ENCODE results near the gene TMEM26. TPM values are rescaled to one million over a fixed set of nuclear protein-coding genes. Genes with fewer than 3 reads are reported as not detected.
A peak's percentile ranks its signal among the peaks of the same experiment; 100 is the strongest.

Gene TMEM26
- total and polyA plus RNA-seq, 9 of the 15 experiments (the other 6 are each of a cell fraction or from before 2014, with no cell fraction given), result not detected

DNA sequence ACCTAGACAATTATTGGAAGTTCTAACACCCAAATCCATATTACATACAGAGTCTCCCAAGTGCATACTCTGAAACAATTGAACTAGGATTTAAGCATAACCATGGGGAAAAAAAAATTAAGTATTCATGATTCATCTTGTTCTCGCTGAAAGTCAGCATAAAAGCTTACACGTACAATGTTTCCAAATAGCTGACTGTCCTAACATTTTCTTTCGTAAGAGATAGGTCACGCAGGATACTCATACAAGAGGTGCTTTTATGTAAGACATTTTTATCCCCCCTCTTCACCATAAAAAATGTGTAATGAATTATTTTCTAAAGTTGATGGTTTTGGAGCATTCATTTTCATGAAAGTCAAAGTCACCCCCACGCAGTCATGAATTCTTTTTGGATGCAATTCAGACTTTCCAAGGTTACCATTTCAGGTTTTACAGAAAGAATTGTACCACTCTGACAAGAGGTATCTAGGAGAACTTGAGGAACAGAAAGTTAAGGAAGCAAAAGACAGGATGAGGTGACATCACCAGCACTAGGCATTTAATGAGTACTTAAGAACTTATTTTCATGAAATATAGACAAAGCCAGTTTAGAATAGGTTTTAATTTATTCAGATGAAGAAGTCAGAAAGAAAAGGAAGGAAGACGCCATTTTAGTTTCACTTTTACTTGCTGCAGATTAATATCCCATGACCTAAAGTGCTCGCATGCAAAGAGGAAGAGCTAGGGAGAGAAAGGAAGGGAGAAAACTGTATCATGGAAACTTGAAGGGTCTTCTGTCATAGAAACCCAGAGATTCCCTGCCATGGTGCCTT is 55.8 kb downstream of the TMEM26 start:
- 10% methylated on average over 7 of the region's 7 CpGs for WGBS (ENCODE audit: insufficient coverage, low coverage, missing lambda C conversion rate)
- ChIA-PET CTCF (ENCODE audit: low intra/inter-chr PET ratio) (no interaction called here), POLR2A (interaction anchor here (1.5 kb wide), 2 partner anchors 10 to 18 kb away, joined by 5 to 6 read pairs; no protein-coding TSS in a partner anchor)
- Histone ChIP-seq H4K20me1 (replicated peaks; ENCODE audit: control insufficient read depth, insufficient read depth, low read length) (no peaks in the 10 kb centered on the region), H3K27ac (ENCODE audit: extremely low read depth, low read depth, low read length) (no peak overlapping the region), H3K36me3 (ENCODE audit: control insufficient read depth, insufficient read depth, low read length) (no peaks in the 10 kb centered on the region), H3K9me1 (ENCODE audit: control insufficient read depth, insufficient read depth, low read length) (no peaks in the 10 kb centered on the region), H3K9me3 (replicated peaks; ENCODE audit: control insufficient read depth, insufficient read depth, low read depth, low read length) (no peaks in the 10 kb centered on the region), H3K9ac (ENCODE audit: insufficient read depth in 1 of 2, low read depth in 2 of 2, low read length in 2 of 2) (no peak overlapping the region), H3K4me2 (ENCODE audit: insufficient read depth, low read length) (peak overlapping the region; percentile 56), H3K4me3 (peak overlapping the region; percentile 7; the same call in 1 of the 2 replicates), H3K79me2 (ENCODE audit: control insufficient read depth, insufficient read depth, low read length) (no peaks in the 10 kb centered on the region), H3K4me1 (replicated peaks in 1 of 2; ENCODE audit: control insufficient read depth in 2 of 2, insufficient read depth in 2 of 2, low read length in 2 of 2) (no peaks in the 10 kb centered on the region; a peak in 1 of 5 replicates), H2AFZ (ENCODE audit: low read depth, low read length) (peak overlapping the region; percentile 81), H3K27me3 (ENCODE audit: control insufficient read depth in 2 of 2, insufficient read depth in 2 of 2, low read length in 2 of 2) (no peaks in the 10 kb centered on the region)
- DNase-seq (ENCODE audit: extremely low read depth in 1 of 4, low spot score in 3 of 4), result peak in 1 of 4 experiments; percentile 18
- FAIRE-seq, result no peak
- no TSS peak for BruUV-seq (replicated peaks)
- peak; percentile 64; the same call in 2 of the 3 replicates for ATAC-seq
- in situ Hi-C loops (cut with MboI) (no loop called here), intact Hi-C loops (cut with micrococcal nuclease) (no loop called here)
- no peak for TF ChIP-seq ZNF253 (CRISPR knock-in tag; conservative IDR thresholded peaks at IDR 0.05)
- TF ChIP-seq, protein P1, sequence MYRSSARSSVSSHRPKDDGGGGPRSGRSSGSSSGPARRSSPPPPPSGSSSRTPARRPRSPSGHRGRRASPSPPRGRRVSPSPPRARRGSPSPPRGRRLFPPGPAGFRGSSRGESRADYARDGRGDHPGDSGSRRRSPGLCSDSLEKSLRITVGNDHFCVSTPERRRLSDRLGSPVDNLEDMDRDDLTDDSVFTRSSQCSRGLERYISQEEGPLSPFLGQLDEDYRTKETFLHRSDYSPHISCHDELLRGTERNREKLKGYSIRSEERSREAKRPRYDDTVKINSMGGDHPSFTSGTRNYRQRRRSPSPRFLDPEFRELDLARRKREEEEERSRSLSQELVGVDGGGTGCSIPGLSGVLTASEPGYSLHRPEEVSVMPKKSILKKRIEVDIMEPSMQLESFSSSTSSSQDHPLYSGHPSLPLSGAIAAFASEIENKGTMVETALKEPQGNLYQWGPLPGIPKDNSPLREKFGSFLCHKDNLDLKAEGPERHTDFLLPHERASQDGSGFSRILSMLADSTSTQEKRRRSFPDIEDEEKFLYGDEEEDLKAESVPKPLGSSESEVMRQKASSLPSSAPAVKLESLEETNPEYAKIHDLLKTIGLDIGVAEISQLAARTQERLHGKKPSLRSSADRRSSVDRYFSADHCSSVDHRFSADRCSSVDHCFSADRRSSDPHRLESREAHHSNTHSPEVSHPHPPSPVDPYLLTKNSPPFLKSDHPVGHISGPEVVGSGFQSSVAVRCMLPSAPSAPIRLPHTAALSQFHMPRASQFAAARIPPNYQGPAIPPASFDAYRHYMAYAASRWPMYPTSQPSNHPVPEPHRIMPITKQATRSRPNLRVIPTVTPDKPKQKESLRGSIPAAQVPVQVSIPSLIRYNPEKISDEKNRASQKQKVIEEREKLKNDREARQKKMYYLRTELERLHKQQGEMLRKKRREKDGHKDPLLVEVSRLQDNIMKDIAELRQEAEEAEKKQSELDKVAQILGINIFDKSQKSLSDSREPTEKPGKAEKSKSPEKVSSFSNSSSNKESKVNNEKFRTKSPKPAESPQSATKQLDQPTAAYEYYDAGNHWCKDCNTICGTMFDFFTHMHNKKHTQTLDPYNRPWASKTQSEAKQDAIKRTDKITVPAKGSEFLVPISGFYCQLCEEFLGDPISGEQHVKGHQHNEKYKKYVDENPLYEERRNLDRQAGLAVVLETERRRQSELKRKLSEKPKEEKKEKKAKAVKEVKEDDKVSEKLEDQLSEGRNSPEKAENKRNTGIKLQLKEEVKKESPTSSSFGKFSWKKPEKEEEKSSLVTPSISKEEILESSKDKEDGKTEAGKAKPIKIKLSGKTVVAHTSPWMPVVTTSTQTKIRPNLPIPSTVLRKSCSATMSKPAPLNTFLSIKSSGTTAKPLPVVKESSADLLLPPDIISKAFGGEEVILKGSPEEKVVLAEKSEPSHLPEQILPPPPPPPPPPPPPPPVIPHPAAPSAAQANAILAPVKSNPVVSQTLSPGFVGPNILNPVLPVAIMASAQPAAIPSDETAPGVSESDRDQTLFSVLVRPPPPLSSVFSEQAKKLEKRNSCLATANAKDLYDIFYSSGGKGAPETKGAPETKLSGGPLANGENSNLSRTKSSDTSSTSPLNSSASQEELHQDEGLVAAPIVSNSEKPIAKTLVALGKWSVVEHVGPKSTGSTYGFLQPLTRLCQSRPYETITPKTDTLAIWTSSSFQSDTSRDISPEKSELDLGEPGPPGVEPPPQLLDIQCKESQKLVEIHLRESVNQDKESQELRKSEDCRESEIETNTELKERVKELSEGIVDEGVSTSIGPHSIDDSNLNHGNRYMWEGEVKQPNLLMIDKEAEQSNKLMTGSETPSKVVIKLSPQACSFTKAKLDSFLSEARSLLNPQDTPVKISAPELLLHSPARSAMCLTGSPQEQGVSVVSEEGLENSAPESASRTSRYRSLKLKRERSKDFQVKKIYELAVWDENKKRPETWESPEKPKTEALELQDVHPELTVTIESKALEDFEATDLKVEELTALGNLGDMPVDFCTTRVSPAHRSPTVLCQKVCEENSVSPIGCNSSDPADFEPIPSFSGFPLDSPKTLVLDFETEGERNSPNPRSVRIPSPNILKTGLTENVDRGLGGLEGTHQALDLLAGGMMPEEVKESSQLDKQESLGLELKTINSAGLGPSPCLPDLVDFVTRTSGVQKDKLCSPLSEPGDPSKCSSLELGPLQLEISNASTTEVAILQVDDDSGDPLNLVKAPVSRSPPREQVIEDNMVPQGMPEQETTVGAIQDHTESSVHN (IDR thresholded peaks at IDR 0.05; ENCODE audit: borderline replicate concordance in 1 of 2, low read depth in 1 of 2), result no peak
- TF ChIP-seq ZNF507 (tag; conservative IDR thresholded peaks at IDR 0.05), result no peak
- peak; percentile 13; the same call in 1 of the 2 replicates for TF ChIP-seq EHMT2 (IDR thresholded peaks at IDR 0.05)
- TF ChIP-seq, protein P2, sequence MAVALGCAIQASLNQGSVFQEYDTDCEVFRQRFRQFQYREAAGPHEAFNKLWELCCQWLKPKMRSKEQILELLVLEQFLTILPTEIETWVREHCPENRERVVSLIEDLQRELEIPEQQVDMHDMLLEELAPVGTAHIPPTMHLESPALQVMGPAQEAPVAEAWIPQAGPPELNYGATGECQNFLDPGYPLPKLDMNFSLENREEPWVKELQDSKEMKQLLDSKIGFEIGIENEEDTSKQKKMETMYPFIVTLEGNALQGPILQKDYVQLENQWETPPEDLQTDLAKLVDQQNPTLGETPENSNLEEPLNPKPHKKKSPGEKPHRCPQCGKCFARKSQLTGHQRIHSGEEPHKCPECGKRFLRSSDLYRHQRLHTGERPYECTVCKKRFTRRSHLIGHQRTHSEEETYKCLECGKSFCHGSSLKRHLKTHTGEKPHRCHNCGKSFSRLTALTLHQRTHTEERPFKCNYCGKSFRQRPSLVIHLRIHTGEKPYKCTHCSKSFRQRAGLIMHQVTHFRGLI (CRISPR knock-in tag; IDR thresholded peaks at IDR 0.05), result no peak
- no peak for TF ChIP-seq ESRRA (IDR thresholded peaks at IDR 0.05; ENCODE audit: borderline replicate concordance, low read depth)
- TF ChIP-seq TAF1 (IDR thresholded peaks at IDR 0.05; ENCODE audit: control insufficient read depth, extremely low read depth, insufficient read depth, low read length, severe bottlenecking), result no peak
- TF ChIP-seq ZNF445 (CRISPR knock-in tag; IDR thresholded peaks at IDR 0.05; ENCODE audit: low read depth), result no peak
